ENCODE results near the gene AQP10.
"Not testable (repeated sequence)": the region's sequence is repeated elsewhere in the genome, so short reads cannot be mapped to it uniquely, and the experiment has no call there.

Gene AQP10

GRCh38 chr1:154346276-154346917, 25.5 kb downstream of the AQP10 start:
- no peak for DNase-seq

GRCh38 chr1:154347961-154348360, 27.1 kb downstream of the AQP10 start:
- DNase-seq, result no peak

- no peak for DNase-seq
These were observed 27.7 kb downstream of the AQP10 start for GRCh38 chr1:154348429-154349076.

GRCh38 chr1:154349121-154349520, 28.2 kb downstream of the AQP10 start:
- DNase-seq, result no peak

GRCh38 chr1:154350383-154350782, 29.5 kb downstream of the AQP10 start:
- DNase-seq, result no peak

GRCh38 chr1:154351363-154352068, 30.6 kb downstream of the AQP10 start:
- no peak for DNase-seq

- DNase-seq, result no peak
These were observed 31.3 kb downstream of the AQP10 start for GRCh38 chr1:154352245-154352580.

GRCh38 chr1:154352581-154353459, 31.9 kb downstream of the AQP10 start:
- DNase-seq, result peak; percentile 65

GRCh38 chr1:154353460-154353904, 32.6 kb downstream of the AQP10 start:
- DNase-seq, result peak; percentile 46

GRCh38 chr1:154353966-154354365, 33.1 kb downstream of the AQP10 start:
- DNase-seq, result no peak

- DNase-seq, result no peak
These were observed 37.6 kb downstream of the AQP10 start for GRCh38 chr1:154358519-154358918.

- DNase-seq, result no peak
These were observed 39.4 kb downstream of the AQP10 start for GRCh38 chr1:154360288-154360687.

- not testable (repeated sequence) for DNase-seq
These were observed 40.0 kb downstream of the AQP10 start for GRCh38 chr1:154360881-154361280.

- no peak for DNase-seq
These were observed 40.5 kb downstream of the AQP10 start for GRCh38 chr1:154361357-154361756.

- no peak for DNase-seq
These were observed 50.5 kb downstream of the AQP10 start for GRCh38 chr1:154371436-154371835.

- peak; percentile 54 for DNase-seq
These were observed 53.0 kb downstream of the AQP10 start for GRCh38 chr1:154373777-154374357.

Data from stimulated activated CD8-positive, alpha-beta memory T cell treated with anti-CD3 and anti-CD28 coated beads, Interleukin-4, amount 100 ng/mL, for 48 hours (primary cell).